ENCODE measurements around the gene APOA1. TPM values are rescaled to one million over a fixed set of nuclear protein-coding genes. Genes with fewer than 3 reads are reported as not detected.

APOA1 gene
- total RNA-seq, result 189 and 203 TPM in 2 replicates
- long read RNA-seq, transcript APOA1-204 (3 exons, 1,088 nt), result minor isoform, 17 of 110 reads
- long read RNA-seq, transcript APOA1-201 (4 exons, 1,227 nt), result major isoform, 88 of 110 reads
- long read RNA-seq, partial matches to known transcripts, result 0 of 110 reads
- long read RNA-seq, other reads (novel, unspliced or antisense), result 3 of 110 reads

GRCh38 chr11:116837231-116838091 is at the start of gene APOA1:
TSS of gene APOA1 (minus strand) at chr11:116837622. CDS start at chr11:116837387, 235 bp downstream.
- H3K27me3 Mint-ChIP-seq, result peaks cover 5% of the 10 kb centered on the region
- no peaks in the 10 kb centered on the region for H3K36me3 Mint-ChIP-seq (ENCODE audit: insufficient read depth)
- peak; percentile 25 for DNase-seq (ENCODE audit: low spot score, unreplicated experiment)
- peaks cover 33% of the 10 kb centered on the region for H3K4me1 Mint-ChIP-seq (ENCODE audit: low read depth)
- no peaks in the 10 kb centered on the region for H3K9me3 Mint-ChIP-seq (ENCODE audit: low read depth)
- peak within 1 kb of the TSS; percentile 54 for H3K4me3 Mint-ChIP-seq (ENCODE audit: low read depth)
- TF ChIP-seq CTCF (IDR thresholded peaks at IDR 0.05; ENCODE audit: unreplicated experiment), result no peak
- H3K27ac Mint-ChIP-seq, result peak within 1 kb of the TSS; percentile 91

- Mint-ChIP-seq H3K4me3 (ENCODE audit: low read depth) (no peak overlapping the region), H3K36me3 (ENCODE audit: insufficient read depth) (peaks cover 4% of the 10 kb centered on the region), H3K27me3 (no peaks in the 10 kb centered on the region), H3K27ac (peak overlapping the region; percentile 23), H3K9me3 (ENCODE audit: low read depth) (no peaks in the 10 kb centered on the region), H3K4me1 (ENCODE audit: low read depth) (peaks cover 5% of the 10 kb centered on the region)
- DNase-seq (ENCODE audit: low spot score, unreplicated experiment), result no peak
- no peak for TF ChIP-seq CTCF (IDR thresholded peaks at IDR 0.05; ENCODE audit: unreplicated experiment)
Observed at GRCh38 chr11:116885951-116886655, 48.7 kb upstream of the APOA1 start.

GRCh38 chr11:116882386-116882785 is 45.0 kb upstream of the APOA1 start:
- no peak overlapping the region for H3K4me3 Mint-ChIP-seq (ENCODE audit: low read depth)
- H3K27me3 Mint-ChIP-seq, result no peaks in the 10 kb centered on the region
- TF ChIP-seq CTCF (IDR thresholded peaks at IDR 0.05; ENCODE audit: unreplicated experiment), result no peak
- H3K4me1 Mint-ChIP-seq (ENCODE audit: low read depth), result peaks cover 1% of the 10 kb centered on the region
- no peak for DNase-seq (ENCODE audit: low spot score, unreplicated experiment)
- H3K9me3 Mint-ChIP-seq (ENCODE audit: low read depth), result no peaks in the 10 kb centered on the region
- peaks cover 4% of the 10 kb centered on the region for H3K36me3 Mint-ChIP-seq (ENCODE audit: insufficient read depth)
- H3K27ac Mint-ChIP-seq, result no peak overlapping the region

GRCh38 chr11:116881143-116881542 is 43.7 kb upstream of the APOA1 start:
- DNase-seq (ENCODE audit: low spot score, unreplicated experiment), result no peak
- Mint-ChIP-seq H3K4me3 (ENCODE audit: low read depth) (no peak overlapping the region), H3K27me3 (no peaks in the 10 kb centered on the region), H3K9me3 (ENCODE audit: low read depth) (no peaks in the 10 kb centered on the region), H3K36me3 (ENCODE audit: insufficient read depth) (peaks cover 4% of the 10 kb centered on the region), H3K4me1 (ENCODE audit: low read depth) (peaks cover 1% of the 10 kb centered on the region), H3K27ac (peak overlapping the region; percentile 73)
- no peak for TF ChIP-seq CTCF (IDR thresholded peaks at IDR 0.05; ENCODE audit: unreplicated experiment)

Measured in progenitor cell of endocrine pancreas (in vitro differentiated cells).